ENCODE results near the gene COL13A1. TPM values are rescaled to one million over a fixed set of nuclear protein-coding genes. Genes with fewer than 3 reads are reported as not detected.

COL13A1 gene
- polyA plus RNA-seq, 1 experiment: 11.9 TPM

- no peak for TF ChIP-seq CTCF (IDR thresholded peaks at IDR 0.05; ENCODE audit: insufficient read depth, low read depth, low read length)
- Histone ChIP-seq H3K27me3 (ENCODE audit: control insufficient read depth, insufficient read depth, low read length) (no peaks in the 10 kb centered on the region), H3K36me3 (ENCODE audit: control insufficient read depth, insufficient read depth, low read length) (no peaks in the 10 kb centered on the region; the same call in 1 of the 2 replicates), H3K4me3 (ENCODE audit: low read depth, low read length) (no peak overlapping the region)
- ChIA-PET POLR2A (no interaction called here), CTCF (interaction anchor here (1.0 to 1.8 kb wide), 3 partner anchors 11 to 64 kb away, joined by 3 to 5 read pairs (median 3); no protein-coding TSS in a partner anchor)
- DNase-seq (ENCODE audit: low read depth): no peak
Observed at GRCh38 chr10:69850440-69850839, 48.7 kb downstream of the COL13A1 start.

- no peak for TF ChIP-seq CTCF (IDR thresholded peaks at IDR 0.05; ENCODE audit: insufficient read depth, low read depth, low read length)
- Histone ChIP-seq H3K27me3 (ENCODE audit: control insufficient read depth, insufficient read depth, low read length) (no peaks in the 10 kb centered on the region), H3K4me3 (ENCODE audit: low read depth, low read length) (no peak overlapping the region), H3K36me3 (ENCODE audit: control insufficient read depth, insufficient read depth, low read length) (no peaks in the 10 kb centered on the region; the same call in 1 of the 2 replicates)
- ChIA-PET CTCF (interaction anchor here (0.6 to 1.8 kb wide), 4 partner anchors 10 to 89 kb away, joined by 3 to 5 read pairs (median 4); no protein-coding TSS in a partner anchor), POLR2A (interaction anchor here (0.6 kb wide), 1 partner anchor 47 kb away, joined by 3 read pairs; no protein-coding TSS in a partner anchor)
- no peak for DNase-seq (ENCODE audit: low read depth)
Observed at GRCh38 chr10:69851306-69851705, 49.6 kb downstream of the COL13A1 start.

- TF ChIP-seq CTCF (IDR thresholded peaks at IDR 0.05; ENCODE audit: insufficient read depth, low read depth, low read length): no peak
- POLR2A ChIA-PET: no interaction called here
- Histone ChIP-seq H3K27me3 (ENCODE audit: control insufficient read depth, insufficient read depth, low read length) (no peaks in the 10 kb centered on the region), H3K4me3 (ENCODE audit: low read depth, low read length) (no peak overlapping the region), H3K36me3 (ENCODE audit: control insufficient read depth, insufficient read depth, low read length) (no peaks in the 10 kb centered on the region; the same call in 1 of the 2 replicates)
- no peak for DNase-seq (ENCODE audit: low read depth)
- CTCF ChIA-PET: no interaction called here
Observed at GRCh38 chr10:69853064-69853463, 51.4 kb downstream of the COL13A1 start.

- ChIA-PET POLR2A (no interaction called here), CTCF (interaction anchor here (0.7 kb wide), 1 partner anchor 292 kb away, joined by 4 read pairs; the partner anchor contains the start of gene TYSND1)
- H3K4me3 ChIP-seq (ENCODE audit: low read depth, low read length): no peak overlapping the region
- no peak for DNase-seq (ENCODE audit: low read depth)
- no peak for TF ChIP-seq CTCF (IDR thresholded peaks at IDR 0.05; ENCODE audit: insufficient read depth, low read depth, low read length)
- H3K27me3 ChIP-seq (ENCODE audit: control insufficient read depth, insufficient read depth, low read length): no peaks in the 10 kb centered on the region
- H3K36me3 ChIP-seq (ENCODE audit: control insufficient read depth, insufficient read depth, low read length): no peaks in the 10 kb centered on the region; the same call in 1 of the 2 replicates
Observed at GRCh38 chr10:69854511-69855345, 53.0 kb downstream of the COL13A1 start.

GRCh38 chr10:69855346-69856111, 53.8 kb downstream of the COL13A1 start:
- H3K4me3 ChIP-seq (ENCODE audit: low read depth, low read length): no peak overlapping the region
- CTCF ChIA-PET: interaction anchor here (0.9 to 1.5 kb wide), 2 partner anchors 54 to 59 kb away, joined by 3 to 4 read pairs; no protein-coding TSS in a partner anchor
- no peaks in the 10 kb centered on the region for H3K27me3 ChIP-seq (ENCODE audit: control insufficient read depth, insufficient read depth, low read length)
- TF ChIP-seq CTCF (IDR thresholded peaks at IDR 0.05; ENCODE audit: insufficient read depth, low read depth, low read length): no peak
- DNase-seq (ENCODE audit: low read depth): no peak
- no peaks in the 10 kb centered on the region; the same call in 1 of the 2 replicates for H3K36me3 ChIP-seq (ENCODE audit: control insufficient read depth, insufficient read depth, low read length)
- POLR2A ChIA-PET: no interaction called here

Data from BJ (cell line).